PC-3 (cell line): ENCODE measurements around the gene SH2D3A. TPM values are rescaled to one million over a fixed set of nuclear protein-coding genes. Genes with fewer than 3 reads are reported as not detected.

Experiments
- ATAC-seq: fragments of 200-7000 bp; cut with Tn5 transposase; 2 replicates; pipeline ENCODE4 v1.9.1; 2020; ENCODE audit warnings: mild to moderate bottlenecking, moderate library complexity
- BruUV-seq: library from RNA; stranded (reverse); fragments of 400-500 nt; replicated peaks from 2 replicates; lab custom pipeline; 2021; lab: Mats Ljungman, UMichigan
- CTCF ChIA-PET: fragments of 300-600 bp; sonication (Branson Sonifier 250); formaldehyde crosslinking; loops from one replicate; lab custom pipeline; 2022; ENCODE audit warnings: antibody characterized with exemption; lab: Charles Lee
- POLR2A ChIA-PET: fragments of 300-600 bp; sonication (Branson Sonifier 250); formaldehyde crosslinking; loops from one replicate; lab custom pipeline; 2022; ENCODE audit warnings: antibody characterized with exemption; ENCODE audit not compliant: unreplicated experiment; lab: Charles Lee
- DNase-seq: peaks from one replicate; pipeline ENCODE4 v3.0.0-alpha.2; 2015
- H2AFZ ChIP-seq: fragments of 300-600 bp; sonication (generic); 2 replicates; pipeline ENCODE4 v1.6.0; 2016; ENCODE audit warnings: antibody characterized with exemption, low read length
- H3F3A ChIP-seq: fragments of 300-600 bp; sonication (generic); one replicate; pipeline ENCODE4 v1.6.0; 2017; ENCODE audit warnings: antibody characterized with exemption, low read length, control low read depth, mild to moderate bottlenecking; ENCODE audit not compliant: unreplicated experiment
- H3K27ac ChIP-seq: fragments of 300-600 bp; sonication (generic); 2 replicates; pipeline ENCODE4 v1.5.1; 2016; ENCODE audit warnings: mild to moderate bottlenecking, low read length
- H3K27me3 ChIP-seq: fragments of 300-600 bp; sonication (generic); 2 replicates; pipeline ENCODE4 v1.6.1; 2016; ENCODE audit warnings: low read length, mixed read lengths
- H3K36me3 ChIP-seq: fragments of 300-600 bp; sonication (generic); 2 replicates; pipeline ENCODE4 v1.6.1; 2016; ENCODE audit warnings: low read depth, mixed run types, low read length, mixed read lengths
- H3K4me1 ChIP-seq: fragments of 300-600 bp; sonication (generic); 2 replicates; pipeline ENCODE4 v1.5.1; 2016; ENCODE audit warnings: low read length; ENCODE audit not compliant: insufficient read depth
- H3K4me2 ChIP-seq: fragments of 300-600 bp; sonication (generic); 2 replicates; pipeline ENCODE4 v1.6.0; 2016; ENCODE audit warnings: low read length
- H3K4me3 ChIP-seq: fragments of 300-600 bp; sonication (generic); 2 replicates; pipeline ENCODE4 v1.5.1; 2016; ENCODE audit warnings: mild to moderate bottlenecking, low read length, mixed read lengths
- H3K79me2 ChIP-seq: fragments of 300-600 bp; sonication (generic); 2 replicates; pipeline ENCODE4 v1.6.1; 2017; ENCODE audit warnings: low read length, mixed read lengths
- H3K9ac ChIP-seq: fragments of 300-600 bp; sonication (generic); 2 replicates; pipeline ENCODE4 v1.6.0; 2016; ENCODE audit warnings: mild to moderate bottlenecking, low read length
- H3K9me2 ChIP-seq: fragments of 300-600 bp; sonication (generic); replicated peaks from 2 replicates; pipeline ENCODE4 v1.6.1; 2016; ENCODE audit warnings: mixed run types, low read length, mixed read lengths
- H3K9me3 ChIP-seq: fragments of 300-600 bp; sonication (generic); 2 replicates; pipeline ENCODE4 v1.6.1; 2016; ENCODE audit warnings: low read length, mixed read lengths
- H4K20me1 ChIP-seq: fragments of 300-600 bp; sonication (generic); 2 replicates; pipeline ENCODE4 v1.6.1; 2016; ENCODE audit warnings: low read length, mixed read lengths
- CTCF ChIP-seq: fragments of 300-600 bp; sonication (generic); conservative IDR thresholded peaks from 2 replicates; pipeline ENCODE4 v1.5.1; 2017; ENCODE audit warnings: antibody characterized with exemption, low read depth, mild to moderate bottlenecking, low read length
- EZH2 ChIP-seq: fragments of 300-600 bp; sonication (generic); IDR thresholded peaks from one replicate; pipeline ENCODE4 v1.6.1; 2017; ENCODE audit warnings: antibody characterized with exemption, mild to moderate bottlenecking, low read length; ENCODE audit not compliant: unreplicated experiment
- EZH2phosphoT487 ChIP-seq: fragments of 300-600 bp; sonication (generic); IDR thresholded peaks from 2 replicates; pipeline ENCODE4 v1.6.1; 2018; ENCODE audit warnings: mild to moderate bottlenecking, antibody characterized with exemption, low read length, borderline replicate concordance
- intact Hi-C: fragments of 100-400 bp; cut with micrococcal nuclease; formaldehyde crosslinking; loops from 2 replicates; pipeline ENCODE4 v1.9.0; 2023
- total RNA-seq: library from RNA; depleted of rRNA; stranded (reverse); fragments of >200 nt; gene quantifications from 2 replicates; pipeline ENCODE4 v1.2.3, GENCODE V29; 2014

The SH2D3A gene
- total RNA-seq, 1 experiment from 2014 or later, result 141 TPM

- no peak overlapping the region for H2AFZ ChIP-seq
- TF ChIP-seq EZH2 (no peak), CTCF (no peak), EZH2phosphoT487 (no peak)
- ATAC-seq (no peak), DNase-seq (no peak)
- ChIA-PET CTCF (no interaction called here), POLR2A (no interaction called here)
- H3K79me2 ChIP-seq, result no peaks in the 10 kb centered on the region
- H3K27me3 ChIP-seq, result no peaks in the 10 kb centered on the region
- intact Hi-C loops, result no loop called here
- no peaks in the 10 kb centered on the region for H3K9me2 ChIP-seq
- H3K36me3 ChIP-seq, result no peaks in the 10 kb centered on the region
- H3K27ac ChIP-seq, result no peak overlapping the region
- H3K9me3 ChIP-seq, result no peaks in the 10 kb centered on the region
- H4K20me1 ChIP-seq, result no peaks in the 10 kb centered on the region
- no TSS peak for BruUV-seq
- H3K4me3 ChIP-seq, result no peak overlapping the region
- H3K9ac ChIP-seq, result no peak overlapping the region
- no peaks in the 10 kb centered on the region for H3K4me1 ChIP-seq
- H3K4me2 ChIP-seq, result no peak overlapping the region
- H3F3A ChIP-seq, result no peaks in the 10 kb centered on the region
Measured at GRCh38 chr19:6729573-6730152, 37.6 kb downstream of the SH2D3A start.

GRCh38 chr19:6728346-6728745, 38.9 kb downstream of the SH2D3A start:
- no peak for TF ChIP-seq CTCF
- TF ChIP-seq EZH2phosphoT487, result no peak
- no peak for TF ChIP-seq EZH2
- Histone ChIP-seq H2AFZ (no peak overlapping the region), H3K4me2 (no peak overlapping the region), H3F3A (no peaks in the 10 kb centered on the region), H3K9me3 (no peaks in the 10 kb centered on the region), H3K79me2 (no peaks in the 10 kb centered on the region), H4K20me1 (no peaks in the 10 kb centered on the region), H3K4me3 (no peak overlapping the region), H3K27me3 (no peaks in the 10 kb centered on the region), H3K4me1 (no peaks in the 10 kb centered on the region), H3K27ac (no peak overlapping the region), H3K9ac (no peak overlapping the region), H3K36me3 (no peaks in the 10 kb centered on the region), H3K9me2 (no peaks in the 10 kb centered on the region)
- no TSS peak for BruUV-seq
- ATAC-seq (no peak), DNase-seq (no peak)
- intact Hi-C loops, result no loop called here
- ChIA-PET POLR2A (no interaction called here), CTCF (no interaction called here)

GRCh38 chr19:6725513-6726231, 41.6 kb downstream of the SH2D3A start:
- Histone ChIP-seq H3F3A (no peaks in the 10 kb centered on the region), H3K9me2 (no peaks in the 10 kb centered on the region), H3K9me3 (no peaks in the 10 kb centered on the region), H3K4me1 (no peaks in the 10 kb centered on the region; the same call in 1 of the 2 replicates), H3K79me2 (no peaks in the 10 kb centered on the region), H3K9ac (no peak overlapping the region), H3K27me3 (no peaks in the 10 kb centered on the region), H3K4me3 (no peak overlapping the region), H3K27ac (no peak overlapping the region), H2AFZ (no peak overlapping the region), H3K36me3 (no peaks in the 10 kb centered on the region), H3K4me2 (no peak overlapping the region), H4K20me1 (no peaks in the 10 kb centered on the region)
- BruUV-seq, result no TSS peak
- ATAC-seq (no peak), DNase-seq (no peak)
- ChIA-PET POLR2A (no interaction called here), CTCF (no interaction called here)
- intact Hi-C loops, result no loop called here
- no peak for TF ChIP-seq EZH2phosphoT487
- no peak for TF ChIP-seq CTCF
- no peak for TF ChIP-seq EZH2
